Astrocyte of the cerebellum (primary cell): ENCODE data around the gene MRPL14.
"Not testable (repeated sequence)": the region's sequence is repeated elsewhere in the genome, so short reads cannot be mapped to it uniquely, and the experiment has no call there.

Experiments used
- DNase-seq: peaks from one replicate; pipeline ENCODE4 v3.0.0-alpha.2; 2011; ENCODE audit warnings: low read depth
- H3K4me3 ChIP-seq: 2 replicates; pipeline ENCODE4 v1.5.1; 2011; ENCODE audit warnings: mild to moderate bottlenecking, low read depth, low read length, moderate library complexity
- in situ Hi-C: cut with HindIII; loops from 2 replicates; pipeline ENCODE4 v1.10.0; 2017; ENCODE audit warnings: low sequenced_read_pairs
- TF ChIP-seq, protein P1 (sequence below): IDR thresholded peaks from 2 replicates; pipeline ENCODE4 v1.5.1; 2012; ENCODE audit warnings: low read length, low read depth, moderate library complexity, mild to moderate bottlenecking; ENCODE audit errors: missing control alignments

MRPL14 gene

DNA sequence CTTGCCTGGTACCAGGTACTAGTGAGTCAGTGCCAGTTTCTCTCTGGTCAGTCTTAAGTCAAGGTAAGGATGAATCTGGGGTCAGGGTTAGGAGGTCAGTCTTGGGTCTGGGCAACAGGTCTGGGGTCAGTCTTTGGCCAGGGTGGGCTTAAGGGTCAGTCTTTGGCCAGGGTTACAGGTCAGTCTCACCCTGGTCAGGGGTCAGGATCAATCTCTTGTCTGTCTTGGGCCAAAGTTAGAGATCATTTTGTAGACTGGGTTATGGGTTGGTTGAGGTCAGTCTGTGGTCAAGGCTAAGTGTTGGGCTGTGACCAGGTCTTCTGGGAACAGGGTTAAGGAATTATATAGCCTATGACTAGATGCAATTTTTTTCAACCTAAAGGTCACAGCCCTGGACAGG lies 18.6 kb upstream of the MRPL14 start:
- no peak overlapping the region for H3K4me3 ChIP-seq
- TF ChIP-seq, protein P1, sequence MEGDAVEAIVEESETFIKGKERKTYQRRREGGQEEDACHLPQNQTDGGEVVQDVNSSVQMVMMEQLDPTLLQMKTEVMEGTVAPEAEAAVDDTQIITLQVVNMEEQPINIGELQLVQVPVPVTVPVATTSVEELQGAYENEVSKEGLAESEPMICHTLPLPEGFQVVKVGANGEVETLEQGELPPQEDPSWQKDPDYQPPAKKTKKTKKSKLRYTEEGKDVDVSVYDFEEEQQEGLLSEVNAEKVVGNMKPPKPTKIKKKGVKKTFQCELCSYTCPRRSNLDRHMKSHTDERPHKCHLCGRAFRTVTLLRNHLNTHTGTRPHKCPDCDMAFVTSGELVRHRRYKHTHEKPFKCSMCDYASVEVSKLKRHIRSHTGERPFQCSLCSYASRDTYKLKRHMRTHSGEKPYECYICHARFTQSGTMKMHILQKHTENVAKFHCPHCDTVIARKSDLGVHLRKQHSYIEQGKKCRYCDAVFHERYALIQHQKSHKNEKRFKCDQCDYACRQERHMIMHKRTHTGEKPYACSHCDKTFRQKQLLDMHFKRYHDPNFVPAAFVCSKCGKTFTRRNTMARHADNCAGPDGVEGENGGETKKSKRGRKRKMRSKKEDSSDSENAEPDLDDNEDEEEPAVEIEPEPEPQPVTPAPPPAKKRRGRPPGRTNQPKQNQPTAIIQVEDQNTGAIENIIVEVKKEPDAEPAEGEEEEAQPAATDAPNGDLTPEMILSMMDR: no peak
- in situ Hi-C loops: no loop called here
- DNase-seq: no peak

DNA sequence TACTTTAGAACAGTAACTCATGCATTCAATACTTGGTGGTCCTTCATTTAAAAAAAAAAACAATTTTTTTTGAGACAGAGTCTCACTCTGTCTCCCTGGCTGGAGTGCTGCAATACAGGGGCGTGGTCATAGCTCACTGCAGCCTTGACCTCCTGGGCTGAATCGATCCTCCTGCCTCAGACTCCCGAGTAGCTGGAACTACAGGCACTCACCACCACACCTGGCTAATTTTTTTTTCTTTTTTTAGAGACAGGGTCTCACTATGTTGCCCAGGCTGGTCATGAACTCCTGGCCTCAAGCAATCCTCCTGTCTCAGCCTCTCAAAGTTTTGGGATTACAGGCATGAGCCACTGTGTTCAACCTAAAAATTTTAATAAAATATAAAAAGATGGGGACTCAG lies 17.3 kb upstream of the MRPL14 start:
- in situ Hi-C loops, DNase-seq, H3K4me3 ChIP-seq: not testable (repeated sequence)

- no peak for DNase-seq
- no peak overlapping the region for H3K4me3 ChIP-seq
- in situ Hi-C loops: no loop called here
- TF ChIP-seq, protein P1: no peak
Measured at GRCh38 chr6:44143731-44144130, 16.5 kb upstream of the MRPL14 start.

DNA sequence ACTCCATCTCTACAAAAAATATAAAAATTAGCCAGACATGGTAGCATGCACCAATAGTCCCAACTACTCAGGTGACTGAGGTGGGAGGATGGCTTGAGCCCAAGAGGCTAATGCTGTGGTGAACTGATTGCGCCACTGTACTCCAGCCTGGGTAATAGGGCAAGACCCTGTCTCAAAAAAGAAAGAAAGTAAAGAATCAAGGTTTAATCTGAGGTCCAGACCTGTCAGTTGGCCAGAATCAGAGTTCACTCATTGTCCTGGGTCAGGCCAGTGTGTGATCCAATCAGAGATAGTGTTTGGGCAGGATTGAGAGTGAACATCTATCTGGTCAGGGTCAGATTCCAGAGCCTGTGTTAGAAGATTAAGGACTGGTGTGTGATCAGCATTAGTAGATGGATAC lies 15.6 kb upstream of the MRPL14 start:
- no peak for DNase-seq
- TF ChIP-seq, protein P1: no peak
- in situ Hi-C loops: no loop called here
- no peak overlapping the region for H3K4me3 ChIP-seq

- TF ChIP-seq, protein P1: no peak
- in situ Hi-C loops: no loop called here
Measured at GRCh38 chr6:44139351-44139743, 12.1 kb upstream of the MRPL14 start.

GRCh38 chr6:44138717-44139350 lies 11.6 kb upstream of the MRPL14 start:
- TF ChIP-seq, protein P1: no peak
- in situ Hi-C loops: no loop called here
- no peak overlapping the region for H3K4me3 ChIP-seq
- no peak for DNase-seq

More at GRCh38 chr6:44139351-44139743, 12.1 kb upstream of the MRPL14 start:
- H3K4me3 ChIP-seq: no peak overlapping the region
- DNase-seq: no peak

GRCh38 chr6:44135875-44136274 lies 8.6 kb upstream of the MRPL14 start:
- DNase-seq: no peak
- H3K4me3 ChIP-seq: no peak overlapping the region
- TF ChIP-seq, protein P1: peak; percentile 15

More at GRCh38 chr6:44135875-44136274, 8.6 kb upstream of the MRPL14 start:
- in situ Hi-C loops: no loop called here
